Measurements from ENCODE around the gene SCG5. TPM values are rescaled to one million over a fixed set of nuclear protein-coding genes. Genes with fewer than 3 reads are reported as not detected.

SCG5 gene
- polyA plus RNA-seq, 1 experiment, result 44.4 TPM

DNA sequence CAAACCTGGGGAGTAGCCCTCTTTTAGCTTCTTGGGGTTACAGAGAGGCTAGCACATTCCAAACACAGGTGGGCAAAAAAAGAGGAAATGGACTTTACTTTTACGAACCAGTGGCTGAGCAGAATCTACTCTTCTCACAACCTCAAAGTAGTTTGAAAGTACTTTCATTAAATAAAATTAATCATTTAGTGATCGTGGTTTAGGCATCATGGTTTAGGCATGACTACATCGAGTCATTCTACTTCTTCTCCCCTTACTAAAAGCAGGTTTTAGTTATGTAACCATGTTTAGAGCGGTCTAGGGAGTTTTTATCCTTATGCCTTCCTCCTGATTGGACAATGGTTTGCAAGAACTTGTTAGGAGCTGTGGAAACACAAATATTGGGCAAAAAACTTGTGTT is 73.8 kb downstream of the SCG5 start:
- ChIA-PET CTCF (interaction anchor here (0.7 to 2.3 kb wide), 5 partner anchors 52 to 417 kb away, joined by 3 to 18 read pairs (median 7); no protein-coding TSS in a partner anchor), POLR2A (interaction anchor here (0.6 to 1.4 kb wide), 5 partner anchors 25 to 265 kb away, joined by 3 to 5 read pairs (median 3); no protein-coding TSS in a partner anchor)
- TF ChIP-seq, protein P1, sequence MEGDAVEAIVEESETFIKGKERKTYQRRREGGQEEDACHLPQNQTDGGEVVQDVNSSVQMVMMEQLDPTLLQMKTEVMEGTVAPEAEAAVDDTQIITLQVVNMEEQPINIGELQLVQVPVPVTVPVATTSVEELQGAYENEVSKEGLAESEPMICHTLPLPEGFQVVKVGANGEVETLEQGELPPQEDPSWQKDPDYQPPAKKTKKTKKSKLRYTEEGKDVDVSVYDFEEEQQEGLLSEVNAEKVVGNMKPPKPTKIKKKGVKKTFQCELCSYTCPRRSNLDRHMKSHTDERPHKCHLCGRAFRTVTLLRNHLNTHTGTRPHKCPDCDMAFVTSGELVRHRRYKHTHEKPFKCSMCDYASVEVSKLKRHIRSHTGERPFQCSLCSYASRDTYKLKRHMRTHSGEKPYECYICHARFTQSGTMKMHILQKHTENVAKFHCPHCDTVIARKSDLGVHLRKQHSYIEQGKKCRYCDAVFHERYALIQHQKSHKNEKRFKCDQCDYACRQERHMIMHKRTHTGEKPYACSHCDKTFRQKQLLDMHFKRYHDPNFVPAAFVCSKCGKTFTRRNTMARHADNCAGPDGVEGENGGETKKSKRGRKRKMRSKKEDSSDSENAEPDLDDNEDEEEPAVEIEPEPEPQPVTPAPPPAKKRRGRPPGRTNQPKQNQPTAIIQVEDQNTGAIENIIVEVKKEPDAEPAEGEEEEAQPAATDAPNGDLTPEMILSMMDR (IDR thresholded peaks at IDR 0.05; ENCODE audit: low read depth, low read length), result no peak
- Histone ChIP-seq H3K27me3 (ENCODE audit: control insufficient read depth, insufficient read depth, low read length) (no peaks in the 10 kb centered on the region), H3K9me3 (ENCODE audit: control insufficient read depth, insufficient read depth, low read length) (peaks cover 4% of the 10 kb centered on the region; the same call in 1 of the 2 replicates), H3K27ac (ENCODE audit: low read depth, low read length) (no peak overlapping the region), H3K4me3 (ENCODE audit: low read depth, low read length) (no peak overlapping the region)
- DNase-seq (ENCODE audit: low read depth, low spot score), result peak; percentile 82

DNA sequence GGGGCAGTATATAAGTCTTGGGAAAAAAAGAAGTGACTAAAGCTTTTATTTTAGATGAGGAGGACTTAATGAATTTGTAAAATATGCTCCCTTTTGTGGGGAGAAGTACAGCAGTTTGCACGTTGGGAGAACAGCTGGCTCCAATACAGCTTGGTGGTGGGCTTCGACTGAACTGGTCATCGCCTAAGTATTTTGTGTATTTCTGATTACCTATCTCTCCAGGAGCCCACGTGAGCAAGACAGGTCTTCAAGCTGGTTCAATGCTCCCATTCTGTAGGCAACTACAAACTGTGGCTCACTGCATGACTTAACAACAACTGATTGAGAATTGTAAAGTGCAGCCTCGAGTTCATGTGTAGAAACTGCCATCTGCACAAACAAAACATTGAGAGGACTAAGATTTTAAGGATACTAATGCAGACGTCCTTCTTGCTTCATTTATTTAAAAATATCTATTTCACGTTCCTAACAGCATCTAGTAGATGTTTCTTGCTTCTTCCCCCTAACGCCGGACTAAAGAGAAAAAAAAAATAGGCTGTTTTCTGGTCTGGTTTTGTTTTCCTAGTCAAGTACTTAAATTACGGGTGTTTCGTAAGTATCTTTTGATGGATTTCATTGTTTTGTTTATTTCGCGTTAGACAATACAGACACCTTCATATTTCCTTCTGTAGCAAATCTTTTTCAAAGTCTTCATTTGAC is 74.9 kb downstream of the SCG5 start:
- no peak overlapping the region for H3K27ac ChIP-seq (ENCODE audit: low read depth, low read length)
- ChIA-PET CTCF (interaction anchor here (0.7 to 2.3 kb wide), 6 partner anchors 53 to 416 kb away, joined by 3 to 18 read pairs (median 3); no protein-coding TSS in a partner anchor), POLR2A (interaction anchor here (0.8 to 1.5 kb wide), 5 partner anchors 26 to 151 kb away, joined by 3 to 5 read pairs (median 3); no protein-coding TSS in a partner anchor)
- no peaks in the 10 kb centered on the region for H3K27me3 ChIP-seq (ENCODE audit: control insufficient read depth, insufficient read depth, low read length)
- DNase-seq (ENCODE audit: low read depth, low spot score), result no peak
- H3K4me3 ChIP-seq (ENCODE audit: low read depth, low read length), result peak overlapping the region; percentile 92
- TF ChIP-seq, protein P1 (IDR thresholded peaks at IDR 0.05; ENCODE audit: low read depth, low read length), result no peak
- peaks cover 4% of the 10 kb centered on the region; the same call in 1 of the 2 replicates for H3K9me3 ChIP-seq (ENCODE audit: control insufficient read depth, insufficient read depth, low read length)

DNA sequence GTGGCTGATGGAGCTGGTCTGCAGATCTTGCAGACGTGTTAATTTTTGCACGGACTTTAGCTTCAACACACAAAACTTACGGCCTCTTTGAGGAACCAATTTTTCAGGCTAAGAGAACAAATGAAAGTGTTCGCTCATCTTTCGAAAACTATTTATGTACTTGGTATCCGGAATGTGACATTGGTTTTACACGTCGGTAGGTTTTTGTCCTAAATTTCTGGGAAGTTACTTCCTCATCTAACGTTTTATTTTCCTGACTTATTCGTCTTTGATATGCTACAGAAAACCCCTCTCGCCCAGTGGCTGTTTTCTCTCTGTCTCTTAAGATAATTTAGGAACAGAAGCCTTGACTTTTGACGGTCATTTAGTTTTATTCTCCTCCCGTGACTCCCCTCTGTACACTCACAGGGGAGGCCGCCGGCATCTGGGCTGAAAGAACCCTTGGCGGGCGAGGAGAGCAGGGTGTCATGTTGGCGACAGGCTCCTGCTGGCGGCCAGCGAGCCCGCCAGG is 75.5 kb downstream of the SCG5 start:
- Histone ChIP-seq H3K27ac (ENCODE audit: low read depth, low read length) (peak overlapping the region; percentile 93), H3K27me3 (ENCODE audit: control insufficient read depth, insufficient read depth, low read length) (no peaks in the 10 kb centered on the region), H3K4me3 (ENCODE audit: low read depth, low read length) (peak overlapping the region; percentile 92), H3K9me3 (ENCODE audit: control insufficient read depth, insufficient read depth, low read length) (peaks cover 4% of the 10 kb centered on the region; the same call in 1 of the 2 replicates)
- TF ChIP-seq, protein P1 (IDR thresholded peaks at IDR 0.05; ENCODE audit: low read depth, low read length), result no peak
- ChIA-PET CTCF (interaction anchor here (0.8 to 2.3 kb wide), 4 partner anchors 53 to 149 kb away, joined by 3 to 18 read pairs (median 5); no protein-coding TSS in a partner anchor), POLR2A (interaction anchor here (0.8 to 1.5 kb wide), 2 partner anchors 46 to 151 kb away, joined by 3 read pairs; no protein-coding TSS in a partner anchor)
- no peak for DNase-seq (ENCODE audit: low read depth, low spot score)

DNA sequence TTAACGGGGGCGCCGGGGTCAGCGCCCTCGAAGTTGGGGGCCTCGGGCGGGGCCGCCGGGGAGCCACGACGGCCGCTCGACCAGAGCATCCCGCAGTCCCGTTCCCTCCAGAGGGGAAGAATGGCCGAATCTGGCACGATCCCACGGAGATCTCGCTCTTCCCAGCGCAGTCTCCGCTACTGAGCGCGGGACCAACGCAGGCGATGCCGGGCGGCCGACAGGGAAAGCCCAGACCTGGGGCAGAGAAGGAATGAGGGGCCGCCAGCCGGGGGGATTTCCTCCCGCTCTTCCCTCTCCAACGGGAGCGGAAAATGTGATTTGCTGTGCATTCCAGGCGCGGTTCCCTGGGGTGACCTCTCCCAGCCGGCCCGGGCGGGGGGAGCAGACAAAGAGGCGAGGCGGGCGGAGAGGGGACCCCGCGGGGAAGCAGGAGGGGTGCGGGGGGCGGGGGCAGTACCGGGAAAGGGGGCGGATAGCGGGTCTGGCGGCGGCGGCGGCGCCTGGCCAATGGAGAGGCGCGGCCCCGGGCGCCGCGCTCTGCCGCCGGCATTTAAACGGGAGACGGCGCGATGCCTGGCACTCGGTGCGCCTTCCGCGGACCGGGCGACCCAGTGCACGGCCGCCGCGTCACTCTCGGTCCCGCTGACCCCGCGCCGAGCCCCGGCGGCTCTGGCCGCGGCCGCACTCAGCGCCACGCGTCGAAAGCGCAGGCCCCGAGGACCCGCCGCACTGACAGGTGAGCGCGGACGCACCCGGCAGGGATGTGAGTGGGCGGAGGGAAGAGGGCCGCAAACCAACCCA is 76.1 kb downstream of the SCG5 start, which contains the start of gene GREM1:
Gene GREM1 (plus strand): TSS at position 579 of the 801 bp plus-strand sequence. CDS start 12,687 bp downstream, outside the sequence.
- DNase-seq (ENCODE audit: low read depth, low spot score), result no peak
- no peaks in the 10 kb centered on the region for H3K27me3 ChIP-seq (ENCODE audit: control insufficient read depth, insufficient read depth, low read length)
- CTCF ChIA-PET, result interaction anchor here (1.9 to 2.3 kb wide), 2 partner anchors 55 to 68 kb away, joined by 7 to 18 read pairs; no protein-coding TSS in a partner anchor

More for the DNA sequence above, 76.1 kb downstream of the SCG5 start, which contains the start of gene GREM1:
- peak within 1 kb of the TSS; percentile 96 for H3K27ac ChIP-seq (ENCODE audit: low read depth, low read length)
- POLR2A ChIA-PET, result interaction anchor here (0.8 kb wide), 1 partner anchor 150 kb away, joined by 3 read pairs; no protein-coding TSS in a partner anchor
- H3K9me3 ChIP-seq (ENCODE audit: control insufficient read depth, insufficient read depth, low read length), result peaks cover 4% of the 10 kb centered on the region; the same call in 1 of the 2 replicates
- H3K4me3 ChIP-seq (ENCODE audit: low read depth, low read length), result peak within 1 kb of the TSS; percentile 92
- TF ChIP-seq, protein P1 (IDR thresholded peaks at IDR 0.05; ENCODE audit: low read depth, low read length), result no peak

Measured in AG04450 (cell line).